ENCODE measurements around the gene KLHL36.

The KLHL36 gene

DNA sequence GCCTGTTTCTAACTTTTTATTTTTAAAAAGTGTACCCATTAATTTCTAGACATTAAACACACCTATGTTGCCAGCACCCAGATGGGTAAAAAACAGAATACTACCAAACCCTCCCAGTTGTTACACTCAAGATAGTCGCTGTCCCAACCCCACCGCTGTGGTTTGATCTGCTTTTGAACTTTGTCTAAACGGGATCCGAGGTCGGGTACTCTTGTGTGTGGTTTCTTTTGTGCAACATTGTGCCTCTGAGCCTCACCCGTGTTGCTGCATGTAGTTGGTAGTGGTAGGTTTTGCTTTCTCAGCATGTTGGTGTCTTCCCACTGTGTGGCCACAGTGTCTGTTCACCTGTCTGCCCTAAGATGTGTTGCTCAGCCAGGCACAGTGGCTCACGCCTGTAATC lies 4.3 kb downstream of the KLHL36 start:
- H3K4me3 ChIP-seq (ENCODE audit: low read length, poor library complexity, severe bottlenecking) = no peak overlapping the region
- peaks cover 21% of the 10 kb centered on the region for H3K79me2 ChIP-seq (ENCODE audit: insufficient read depth, low read length)
- H3K4me2 ChIP-seq (ENCODE audit: low read depth, low read length, poor library complexity, severe bottlenecking) = peak overlapping the region; percentile 15
- H3F3A ChIP-seq (ENCODE audit: low read depth) = 0 out of 2 replicates have a peak, but pooled peaks cover 3% of the 10 kb centered on the region
- H4K20me1 ChIP-seq (ENCODE audit: insufficient read depth, low read length, poor library complexity, severe bottlenecking) = no peaks in the 10 kb centered on the region
- no peaks in the 10 kb centered on the region for H3K27me3 ChIP-seq (ENCODE audit: insufficient read depth, low read length, poor library complexity, severe bottlenecking)
- H2AFZ ChIP-seq (ENCODE audit: low read length) = no peak overlapping the region
- peaks cover 9% of the 10 kb centered on the region; the same call in 1 of the 2 replicates for H3K36me3 ChIP-seq (ENCODE audit: insufficient read depth, low read length)
- H3K9ac ChIP-seq (ENCODE audit: low read depth, low read length, poor library complexity, severe bottlenecking) = no peak overlapping the region
- H3K9me3 ChIP-seq (ENCODE audit: insufficient read depth, low read depth, low read length) = no peaks in the 10 kb centered on the region
- no peaks in the 10 kb centered on the region for H3K9me2 ChIP-seq (replicated peaks; ENCODE audit: low read depth, low read length)
- peaks cover 29% of the 10 kb centered on the region for H3K4me1 ChIP-seq (ENCODE audit: insufficient read depth, low read length, poor library complexity, severe bottlenecking)
- TF ChIP-seq, protein P1, sequence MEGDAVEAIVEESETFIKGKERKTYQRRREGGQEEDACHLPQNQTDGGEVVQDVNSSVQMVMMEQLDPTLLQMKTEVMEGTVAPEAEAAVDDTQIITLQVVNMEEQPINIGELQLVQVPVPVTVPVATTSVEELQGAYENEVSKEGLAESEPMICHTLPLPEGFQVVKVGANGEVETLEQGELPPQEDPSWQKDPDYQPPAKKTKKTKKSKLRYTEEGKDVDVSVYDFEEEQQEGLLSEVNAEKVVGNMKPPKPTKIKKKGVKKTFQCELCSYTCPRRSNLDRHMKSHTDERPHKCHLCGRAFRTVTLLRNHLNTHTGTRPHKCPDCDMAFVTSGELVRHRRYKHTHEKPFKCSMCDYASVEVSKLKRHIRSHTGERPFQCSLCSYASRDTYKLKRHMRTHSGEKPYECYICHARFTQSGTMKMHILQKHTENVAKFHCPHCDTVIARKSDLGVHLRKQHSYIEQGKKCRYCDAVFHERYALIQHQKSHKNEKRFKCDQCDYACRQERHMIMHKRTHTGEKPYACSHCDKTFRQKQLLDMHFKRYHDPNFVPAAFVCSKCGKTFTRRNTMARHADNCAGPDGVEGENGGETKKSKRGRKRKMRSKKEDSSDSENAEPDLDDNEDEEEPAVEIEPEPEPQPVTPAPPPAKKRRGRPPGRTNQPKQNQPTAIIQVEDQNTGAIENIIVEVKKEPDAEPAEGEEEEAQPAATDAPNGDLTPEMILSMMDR (conservative IDR thresholded peaks at IDR 0.05; ENCODE audit: low read length) = no peak
- no peak for TF ChIP-seq EZH2phosphoT487 (IDR thresholded peaks at IDR 0.05; ENCODE audit: borderline replicate concordance)

DNA sequence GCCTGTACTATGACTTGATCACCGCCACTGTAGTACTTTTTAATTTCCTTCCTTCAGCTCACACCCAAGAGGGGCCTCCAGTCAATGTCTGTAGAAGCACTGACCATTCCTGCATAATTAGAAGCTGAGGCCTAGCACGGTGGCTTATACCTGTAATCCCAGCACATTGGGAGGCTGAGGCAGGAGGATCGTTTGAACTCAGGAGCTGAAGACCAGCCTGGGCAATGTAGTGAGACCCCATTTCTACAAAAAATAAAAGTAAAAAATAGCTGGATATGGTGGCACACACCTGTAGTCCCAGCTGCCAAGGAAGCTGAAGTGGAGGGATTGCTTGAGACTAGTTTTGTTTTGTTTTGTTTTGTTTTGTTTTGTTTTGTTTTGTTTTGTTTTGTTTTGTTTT lies 5.9 kb downstream of the KLHL36 start:
- Histone ChIP-seq H3K79me2 (ENCODE audit: insufficient read depth, low read length) (peaks cover 16% of the 10 kb centered on the region), H3K9me2 (replicated peaks; ENCODE audit: low read depth, low read length) (no peaks in the 10 kb centered on the region), H4K20me1 (ENCODE audit: insufficient read depth, low read length, poor library complexity, severe bottlenecking) (no peaks in the 10 kb centered on the region), H3K9ac (ENCODE audit: low read depth, low read length, poor library complexity, severe bottlenecking) (no peak overlapping the region), H3K4me3 (ENCODE audit: low read length, poor library complexity, severe bottlenecking) (no peak overlapping the region), H3K36me3 (ENCODE audit: insufficient read depth, low read length) (peaks cover 21% of the 10 kb centered on the region; the same call in 1 of the 2 replicates), H3K9me3 (ENCODE audit: insufficient read depth, low read depth, low read length) (no peaks in the 10 kb centered on the region), H3K4me1 (ENCODE audit: insufficient read depth, low read length, poor library complexity, severe bottlenecking) (peaks cover 20% of the 10 kb centered on the region), H3K4me2 (ENCODE audit: low read depth, low read length, poor library complexity, severe bottlenecking) (no peak overlapping the region), H3F3A (ENCODE audit: low read depth) (0 out of 2 replicates have a peak, but pooled peaks cover 3% of the 10 kb centered on the region), H2AFZ (ENCODE audit: low read length) (no peak overlapping the region), H3K27me3 (ENCODE audit: insufficient read depth, low read length, poor library complexity, severe bottlenecking) (no peaks in the 10 kb centered on the region)
- no peak for TF ChIP-seq EZH2phosphoT487 (IDR thresholded peaks at IDR 0.05; ENCODE audit: borderline replicate concordance)
- TF ChIP-seq, protein P1 (conservative IDR thresholded peaks at IDR 0.05; ENCODE audit: low read length) = no peak

DNA sequence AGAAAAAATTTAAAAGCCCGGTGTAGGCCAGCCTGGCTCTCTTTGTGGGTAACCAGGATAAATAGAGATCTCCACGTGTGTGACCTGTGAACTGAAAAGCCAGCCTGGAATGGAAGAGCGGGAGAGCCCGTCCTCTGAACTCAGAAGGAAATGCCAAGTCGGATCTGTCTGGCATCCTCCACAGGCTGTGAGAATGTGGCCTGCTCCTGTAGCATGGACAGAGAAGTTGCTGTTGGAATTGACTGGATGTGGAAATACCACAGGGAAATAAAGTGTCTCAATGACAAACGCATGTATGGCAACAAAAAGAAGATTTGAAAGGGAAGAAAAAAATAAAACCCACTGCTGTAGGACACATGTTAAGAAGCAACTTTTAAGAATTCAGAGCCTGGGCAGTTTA lies 6.7 kb downstream of the KLHL36 start:
- Histone ChIP-seq H3K9me2 (replicated peaks; ENCODE audit: low read depth, low read length) (no peaks in the 10 kb centered on the region), H3K4me2 (ENCODE audit: low read depth, low read length, poor library complexity, severe bottlenecking) (no peak overlapping the region), H3K36me3 (ENCODE audit: insufficient read depth, low read length) (peaks cover 29% of the 10 kb centered on the region; the same call in 1 of the 2 replicates), H3F3A (ENCODE audit: low read depth) (0 out of 2 replicates have a peak, but pooled peaks cover 3% of the 10 kb centered on the region), H3K9ac (ENCODE audit: low read depth, low read length, poor library complexity, severe bottlenecking) (no peak overlapping the region), H3K27me3 (ENCODE audit: insufficient read depth, low read length, poor library complexity, severe bottlenecking) (no peaks in the 10 kb centered on the region), H4K20me1 (ENCODE audit: insufficient read depth, low read length, poor library complexity, severe bottlenecking) (no peaks in the 10 kb centered on the region), H3K4me1 (ENCODE audit: insufficient read depth, low read length, poor library complexity, severe bottlenecking) (peaks cover 15% of the 10 kb centered on the region), H3K4me3 (ENCODE audit: low read length, poor library complexity, severe bottlenecking) (no peak overlapping the region), H3K9me3 (ENCODE audit: insufficient read depth, low read depth, low read length) (no peaks in the 10 kb centered on the region), H2AFZ (ENCODE audit: low read length) (no peak overlapping the region), H3K79me2 (ENCODE audit: insufficient read depth, low read length) (peaks cover 13% of the 10 kb centered on the region)
- TF ChIP-seq EZH2phosphoT487 (IDR thresholded peaks at IDR 0.05; ENCODE audit: borderline replicate concordance) = no peak
- TF ChIP-seq, protein P1 (conservative IDR thresholded peaks at IDR 0.05; ENCODE audit: low read length) = no peak

Measured in Loucy (cell line).